Measurements from ENCODE around the gene KRTAP3-3.
"Not testable (repeated sequence)": the region's sequence is repeated elsewhere in the genome, so short reads cannot be mapped to it uniquely, and the experiment has no call there.

KRTAP3-3 gene

DNA sequence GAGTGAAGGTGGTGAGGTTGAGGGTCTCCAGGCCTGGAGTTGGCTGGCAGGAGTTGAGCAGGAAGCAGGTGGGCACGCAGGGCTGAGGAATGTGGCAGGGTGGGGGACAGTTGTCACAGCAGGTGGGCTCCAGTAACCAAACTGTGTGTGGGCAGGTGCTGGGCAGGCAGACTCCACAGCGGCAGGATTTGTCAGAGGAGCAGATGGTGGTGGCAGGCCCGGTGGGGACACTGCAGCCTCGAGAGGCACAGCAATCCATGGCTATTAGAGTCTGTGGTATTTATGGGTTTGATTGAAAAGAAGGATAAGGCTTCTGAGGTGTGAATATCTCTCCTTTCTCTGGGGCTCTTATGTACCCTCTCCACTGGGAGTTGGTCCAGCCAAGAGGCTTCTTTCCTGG, at the start of gene KRTAP3-3:
TSS of gene KRTAP3-3 (minus strand) at position 326 of the 400 bp plus-strand sequence. CDS start at position 259, 67 bp downstream.
- DNase-seq (ENCODE audit: low read depth): no peak

DNA sequence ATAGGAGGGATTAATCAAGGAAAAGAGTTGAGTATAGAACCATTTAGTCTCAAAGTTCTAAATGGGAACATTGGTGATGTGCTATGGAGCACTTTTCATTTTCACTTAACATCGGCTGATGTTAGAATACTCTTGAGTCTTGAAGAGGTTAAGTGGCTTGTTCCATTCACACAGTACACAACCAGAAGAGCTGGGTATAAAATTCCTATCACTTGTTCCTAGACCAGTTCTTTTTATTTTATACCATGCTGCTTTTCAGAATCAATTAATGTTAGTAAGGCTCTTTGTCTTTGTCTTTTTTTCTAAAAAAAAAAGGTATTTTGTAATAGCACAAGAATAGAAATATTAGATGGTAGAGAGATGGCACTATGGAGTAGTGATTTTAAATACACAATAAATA, 49.0 kb upstream of the KRTAP3-3 start:
- no peak for DNase-seq (ENCODE audit: low read depth)

DNA sequence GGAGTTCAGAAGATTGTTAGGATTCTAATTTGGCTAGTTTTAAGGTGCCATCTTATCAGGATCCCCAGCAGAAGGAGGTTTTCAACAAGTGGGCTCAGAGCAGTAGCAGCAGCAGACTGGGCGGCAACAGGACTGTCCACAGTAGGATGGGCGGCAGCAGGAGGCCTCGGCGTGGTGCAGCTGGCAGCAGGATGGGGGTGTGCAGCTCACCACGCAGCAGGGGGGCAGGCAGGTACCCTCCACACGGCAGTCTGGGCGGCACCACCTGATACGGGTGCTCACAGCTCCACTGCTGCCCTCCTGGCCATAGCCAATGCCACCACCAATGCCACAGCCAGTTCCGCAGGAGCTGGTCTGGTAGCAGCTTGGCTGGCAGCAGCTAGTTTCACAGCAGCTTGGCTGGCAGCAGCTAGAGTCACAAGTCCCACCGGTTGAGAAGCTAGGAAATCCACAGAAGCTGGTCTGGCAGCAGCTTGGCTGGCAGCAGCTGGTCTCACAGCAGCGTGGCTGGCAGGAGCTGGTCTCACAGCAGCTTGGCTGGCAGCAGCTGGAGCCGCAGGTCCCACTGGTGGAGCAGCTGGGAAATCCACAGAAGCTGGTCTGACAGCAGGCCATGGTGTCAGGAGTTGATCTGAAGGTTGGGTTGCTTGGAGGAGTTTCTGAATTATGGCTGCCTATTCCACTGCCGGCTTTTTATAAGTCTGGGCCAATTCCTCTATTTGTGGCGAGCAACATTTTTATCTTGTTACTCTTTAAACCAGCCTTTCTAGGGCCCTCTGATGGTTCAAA, 47.0 kb upstream of the KRTAP3-3 start, which contains the start of gene KRTAP1-1:
TSS of gene KRTAP1-1 (minus strand) at position 668 of the 789 bp plus-strand sequence. CDS start at position 615, 53 bp downstream.
- not testable (repeated sequence) for DNase-seq (ENCODE audit: low read depth)

DNA sequence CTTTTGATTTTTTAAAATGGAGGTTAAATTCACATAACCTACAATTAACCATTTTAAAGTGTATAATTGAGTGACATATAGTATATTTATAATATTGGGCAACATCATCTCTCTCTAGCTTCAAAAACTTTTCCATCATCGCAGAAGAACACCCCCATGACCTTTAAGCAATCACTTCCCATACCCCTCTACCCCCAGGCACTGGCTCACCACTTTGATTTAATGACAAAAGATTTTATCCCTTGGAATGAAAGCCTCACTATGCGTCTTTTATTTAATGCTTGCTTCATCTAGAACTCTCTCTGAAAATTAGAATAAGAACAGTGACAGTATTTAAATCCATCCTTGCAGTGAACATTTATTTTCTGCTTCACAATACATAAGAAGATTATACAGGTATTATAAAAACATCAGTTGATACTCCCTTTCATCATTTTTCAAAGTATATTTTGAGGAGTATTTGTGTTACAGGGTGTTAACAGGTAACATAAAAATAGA, 43.9 kb upstream of the KRTAP3-3 start:
- no peak for DNase-seq (ENCODE audit: low read depth)

DNA sequence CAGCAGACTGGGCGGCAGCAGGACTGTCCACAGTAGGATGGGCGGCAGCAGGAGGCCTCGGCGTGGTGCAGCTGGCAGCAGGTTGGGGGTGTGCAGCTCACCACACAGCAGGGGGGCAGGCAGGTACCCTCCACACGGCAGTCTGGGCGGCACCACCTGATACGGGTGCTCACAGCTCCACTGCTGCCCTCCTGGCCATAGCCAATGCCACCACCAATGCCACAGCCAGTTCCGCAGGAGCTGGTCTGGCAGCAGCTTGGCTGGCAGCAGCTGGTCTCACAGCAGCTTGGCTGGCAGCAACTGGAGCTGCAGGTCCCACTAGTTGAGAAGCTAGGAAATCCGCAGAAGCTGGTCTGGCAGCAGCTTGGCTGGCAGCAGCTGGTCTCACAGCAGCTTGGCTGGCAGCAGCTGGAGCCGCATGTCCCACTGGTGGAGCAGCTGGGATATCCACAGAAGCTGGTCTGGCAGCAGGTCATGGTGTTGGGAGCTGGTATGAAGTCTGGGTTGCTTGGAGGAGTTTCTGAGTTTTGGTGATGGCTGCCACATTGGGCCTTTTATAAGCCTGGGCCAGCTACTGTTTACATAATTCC, 40.5 kb upstream of the KRTAP3-3 start, which contains the start of gene KRTAP1-3:
TSS of gene KRTAP1-3 (minus strand) at position 529 of the 590 bp plus-strand sequence. CDS start at position 476, 53 bp downstream.
- not testable (repeated sequence) for DNase-seq (ENCODE audit: low read depth)

DNA sequence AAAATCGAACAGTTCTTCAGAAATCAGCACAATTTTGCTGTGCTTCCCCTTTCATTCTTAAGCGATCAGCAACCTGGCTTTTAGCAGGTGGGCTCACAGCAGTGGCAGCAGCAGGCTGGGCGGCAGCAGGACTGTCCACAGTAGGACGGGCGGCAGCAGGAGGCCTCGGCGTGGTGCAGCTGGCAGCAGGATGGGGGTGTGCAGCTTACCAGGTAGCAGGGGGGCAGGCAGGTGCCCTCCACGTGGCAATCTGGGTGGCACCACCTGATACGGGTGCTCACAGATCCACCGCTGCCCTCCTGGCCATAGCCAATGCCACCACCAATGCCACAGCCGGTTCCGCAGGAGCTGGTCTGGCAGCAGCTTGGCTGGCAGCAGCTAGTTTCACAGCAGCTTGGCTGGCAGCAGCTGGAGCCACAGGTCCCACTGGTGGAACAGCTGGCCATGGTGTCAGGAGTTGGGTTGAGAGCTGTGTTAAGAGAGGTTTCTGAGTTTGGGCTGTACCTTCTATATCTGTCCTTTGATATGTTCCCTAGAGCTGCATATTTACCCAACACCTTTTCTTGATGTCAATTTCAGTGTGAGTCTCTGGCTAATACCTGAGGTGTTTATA, 35.8 kb upstream of the KRTAP3-3 start, which contains the start of gene KRTAP1-4:
TSS of gene KRTAP1-4 (minus strand) at position 563 of the 613 bp plus-strand sequence. CDS start at position 446, 117 bp downstream.
- no peak for DNase-seq (ENCODE audit: low read depth)

DNA sequence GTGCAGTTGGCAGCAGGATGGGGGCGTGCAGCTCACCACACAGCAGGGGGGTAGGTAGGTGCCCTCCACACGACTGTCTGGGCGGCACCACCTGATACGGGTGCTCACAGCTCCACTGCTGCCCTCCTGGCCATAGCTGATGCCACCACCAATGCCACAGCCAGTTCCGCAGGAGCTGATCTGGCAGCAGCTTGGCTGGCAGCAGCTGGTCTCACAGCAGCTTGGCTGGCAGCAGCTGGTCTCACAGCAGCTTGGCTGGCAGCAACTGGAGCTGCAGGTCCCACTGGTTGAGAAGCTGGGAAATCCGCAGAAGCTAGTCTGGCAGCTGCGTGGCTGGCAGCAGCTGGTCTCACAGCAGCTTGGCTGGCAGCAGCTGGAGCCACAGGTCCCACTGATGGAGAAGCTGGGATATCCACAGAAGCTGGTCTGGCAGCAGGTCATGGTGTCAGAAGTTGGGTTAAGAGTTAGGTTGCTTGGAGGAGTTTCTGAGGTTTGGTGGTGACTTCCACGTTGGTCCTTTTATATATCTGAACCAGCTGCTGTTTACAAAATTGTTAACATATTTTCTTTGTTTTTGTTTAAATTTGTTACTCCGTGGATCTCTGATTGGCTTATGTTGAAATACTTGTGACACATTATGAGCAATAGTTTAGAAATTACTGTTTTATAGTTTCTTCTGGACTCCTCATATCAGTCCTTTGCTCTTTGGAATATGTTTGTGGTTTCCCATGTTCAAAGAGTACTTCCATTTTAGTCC, 32.9 kb upstream of the KRTAP3-3 start, which contains the start of gene KRTAP1-5:
TSS of gene KRTAP1-5 (minus strand) at position 494 of the 757 bp plus-strand sequence. CDS start at position 441, 53 bp downstream.
- DNase-seq (ENCODE audit: low read depth): no peak

DNA sequence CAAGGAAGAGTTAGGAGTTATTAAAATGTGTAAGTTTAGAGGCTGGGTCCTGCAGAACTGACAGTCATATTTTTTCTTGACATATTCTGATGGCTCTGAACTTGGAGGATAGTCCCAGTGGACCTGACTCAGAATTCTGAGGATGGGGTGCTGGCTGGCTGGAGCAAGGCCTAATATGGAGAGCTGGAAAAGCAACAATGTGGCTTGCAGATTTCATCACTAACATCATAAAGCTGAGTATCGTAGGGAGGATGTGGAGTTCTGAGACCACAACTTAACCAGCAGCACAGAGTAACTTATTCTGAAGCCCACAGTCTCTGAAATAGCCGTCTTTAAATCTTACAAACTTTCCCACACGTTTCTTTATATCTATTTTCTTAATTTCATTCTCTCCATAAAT, 30.7 kb upstream of the KRTAP3-3 start:
- DNase-seq (ENCODE audit: low read depth): no peak

DNA sequence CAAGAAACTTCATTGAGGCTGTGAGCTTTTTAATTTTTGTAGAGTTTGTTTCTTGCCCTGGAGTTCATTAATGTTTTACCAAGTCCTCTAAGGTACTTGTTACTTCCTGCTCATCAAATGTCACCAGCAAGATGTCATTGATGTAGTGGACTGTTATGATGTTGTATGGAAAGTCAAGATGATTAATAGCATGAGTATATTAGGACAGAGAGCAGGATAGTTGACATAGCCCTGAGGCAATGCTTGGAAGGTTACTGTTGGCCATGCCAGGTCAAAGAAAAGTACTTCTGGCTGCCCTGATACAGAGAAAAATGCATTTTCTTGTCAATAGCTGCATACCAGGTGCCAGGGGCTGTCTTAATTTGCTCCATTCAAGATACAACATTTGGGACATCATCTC, 26.4 kb upstream of the KRTAP3-3 start:
- no peak for DNase-seq (ENCODE audit: low read depth)

DNA sequence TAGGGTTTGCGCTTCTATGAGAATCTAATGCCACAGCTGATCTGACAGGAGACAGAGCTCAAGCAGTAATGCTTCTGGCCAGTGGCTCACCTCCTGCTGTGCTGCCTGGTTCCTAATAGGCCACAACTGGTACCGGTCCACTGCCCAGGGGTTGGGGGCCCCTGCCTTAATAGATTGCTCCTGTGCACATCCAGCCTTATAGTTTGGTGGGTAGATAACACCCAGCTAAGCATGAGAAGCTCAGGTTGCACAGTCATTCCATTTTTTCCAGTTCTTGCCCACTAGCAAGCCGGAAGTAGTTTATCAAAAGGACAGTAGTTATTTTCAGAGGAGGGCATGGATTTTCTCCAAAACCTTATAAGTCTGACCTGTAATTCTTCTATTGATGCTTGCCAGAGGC, 25.5 kb upstream of the KRTAP3-3 start:
- DNase-seq (ENCODE audit: low read depth): no peak

DNA sequence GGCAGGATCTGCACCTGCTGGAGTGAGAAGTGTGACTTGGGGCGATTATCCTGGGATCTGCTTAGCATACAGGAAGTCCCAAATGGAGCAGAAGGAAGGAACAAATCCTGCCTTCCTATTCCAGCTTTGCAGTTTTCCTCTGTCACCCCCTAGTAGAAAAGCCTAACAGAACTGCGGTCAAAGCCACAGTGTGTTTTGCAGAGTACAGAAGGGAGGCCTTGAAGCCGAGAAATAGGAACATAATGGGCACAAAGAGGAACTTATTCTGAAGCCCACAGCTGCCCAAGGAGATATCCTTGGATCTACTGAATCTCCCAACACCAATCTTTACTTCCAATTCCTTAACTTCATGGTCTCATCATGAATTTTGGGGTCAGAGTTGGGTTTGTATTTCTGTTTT, 24.6 kb upstream of the KRTAP3-3 start:
- no peak for DNase-seq (ENCODE audit: low read depth)

DNA sequence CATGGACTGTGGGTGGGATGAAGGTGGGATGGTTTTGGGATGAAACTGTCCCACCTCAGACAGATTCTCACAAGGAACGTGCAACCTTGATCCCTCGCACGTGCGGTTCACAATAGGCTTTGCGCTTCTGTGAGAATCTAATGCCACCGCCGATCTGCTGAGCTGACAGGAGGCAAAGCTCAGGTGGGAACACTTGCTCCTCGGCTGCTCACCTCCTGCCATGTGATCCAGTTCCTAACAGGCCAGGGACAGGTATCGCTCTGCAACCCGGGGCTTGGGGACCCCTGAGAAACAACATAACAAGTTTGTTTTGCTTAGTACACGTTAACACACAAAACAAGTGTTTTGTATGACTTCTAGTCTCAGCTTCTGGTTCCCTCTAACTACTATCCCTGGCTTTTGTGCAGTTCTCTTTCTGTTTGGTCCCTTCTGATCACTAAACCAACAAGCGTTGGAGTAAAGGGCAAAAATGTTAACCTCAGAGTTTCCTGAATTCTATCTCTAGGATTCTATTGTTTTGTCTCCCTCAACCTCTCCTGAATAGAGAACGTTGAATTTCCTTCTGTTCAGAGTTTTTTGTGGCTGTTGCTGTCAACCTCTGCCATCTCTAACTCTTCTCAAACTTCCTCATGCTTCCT, 22.7 kb upstream of the KRTAP3-3 start:
- no peak for DNase-seq (ENCODE audit: low read depth)

DNA sequence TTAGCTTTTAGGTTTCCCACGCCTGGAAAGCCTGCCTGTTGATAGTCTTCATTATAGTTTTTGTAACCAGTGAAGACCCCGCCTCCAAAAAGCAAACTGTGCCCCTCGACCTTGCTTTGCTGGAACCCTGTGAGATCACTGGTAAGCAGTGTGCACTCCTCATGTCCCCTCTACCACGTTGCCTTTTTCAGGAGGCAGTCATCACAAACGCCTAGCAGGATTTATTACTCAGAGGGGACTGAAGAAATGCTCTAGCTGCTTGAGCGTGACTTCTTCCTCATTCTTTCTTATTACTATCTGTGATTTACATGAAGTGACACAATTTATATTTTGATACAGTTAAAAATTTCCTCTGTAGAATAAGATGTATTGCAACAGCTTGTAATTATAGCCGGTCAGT, 21.5 kb upstream of the KRTAP3-3 start:
- no peak for DNase-seq (ENCODE audit: low read depth)

DNA sequence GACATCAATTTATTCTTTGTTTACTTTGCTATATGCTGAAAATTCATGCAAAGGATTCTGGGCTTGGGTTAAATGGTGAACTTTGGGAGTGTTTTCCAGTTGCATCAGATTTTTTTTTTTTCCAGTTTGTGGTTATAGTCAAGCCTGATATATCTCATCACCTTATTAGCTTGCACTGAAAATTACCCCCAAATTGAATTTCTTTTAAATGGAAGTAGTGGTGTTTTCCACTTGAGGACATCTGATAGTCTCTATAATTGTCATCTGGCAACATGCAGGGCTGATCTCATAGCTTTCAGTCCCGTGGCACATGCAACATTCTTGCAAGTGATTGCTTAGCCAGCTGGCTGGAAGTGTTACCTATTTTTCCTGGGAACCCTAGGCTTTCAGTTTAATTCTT, 19.6 kb upstream of the KRTAP3-3 start:
- DNase-seq (ENCODE audit: low read depth): no peak

DNA sequence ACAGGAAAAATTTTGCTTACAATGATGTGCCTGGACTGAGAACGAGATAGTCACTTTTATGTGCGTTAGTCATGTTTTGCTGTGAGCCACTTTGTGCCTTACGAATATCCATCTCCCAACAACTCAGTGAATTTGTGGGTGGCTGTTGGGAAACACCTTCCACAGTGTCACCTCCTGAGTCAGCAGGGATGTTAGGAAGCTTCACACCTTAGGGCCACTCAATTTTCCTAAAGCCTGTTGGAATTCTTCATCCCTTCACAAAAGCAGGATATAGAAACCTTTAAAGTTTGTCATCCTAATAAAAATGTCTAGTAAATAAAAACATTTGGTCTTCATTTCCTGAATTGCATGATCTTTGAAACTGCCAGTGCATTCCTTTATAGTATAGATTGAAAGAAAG, 19.2 kb upstream of the KRTAP3-3 start:
- no peak for DNase-seq (ENCODE audit: low read depth)

DNA sequence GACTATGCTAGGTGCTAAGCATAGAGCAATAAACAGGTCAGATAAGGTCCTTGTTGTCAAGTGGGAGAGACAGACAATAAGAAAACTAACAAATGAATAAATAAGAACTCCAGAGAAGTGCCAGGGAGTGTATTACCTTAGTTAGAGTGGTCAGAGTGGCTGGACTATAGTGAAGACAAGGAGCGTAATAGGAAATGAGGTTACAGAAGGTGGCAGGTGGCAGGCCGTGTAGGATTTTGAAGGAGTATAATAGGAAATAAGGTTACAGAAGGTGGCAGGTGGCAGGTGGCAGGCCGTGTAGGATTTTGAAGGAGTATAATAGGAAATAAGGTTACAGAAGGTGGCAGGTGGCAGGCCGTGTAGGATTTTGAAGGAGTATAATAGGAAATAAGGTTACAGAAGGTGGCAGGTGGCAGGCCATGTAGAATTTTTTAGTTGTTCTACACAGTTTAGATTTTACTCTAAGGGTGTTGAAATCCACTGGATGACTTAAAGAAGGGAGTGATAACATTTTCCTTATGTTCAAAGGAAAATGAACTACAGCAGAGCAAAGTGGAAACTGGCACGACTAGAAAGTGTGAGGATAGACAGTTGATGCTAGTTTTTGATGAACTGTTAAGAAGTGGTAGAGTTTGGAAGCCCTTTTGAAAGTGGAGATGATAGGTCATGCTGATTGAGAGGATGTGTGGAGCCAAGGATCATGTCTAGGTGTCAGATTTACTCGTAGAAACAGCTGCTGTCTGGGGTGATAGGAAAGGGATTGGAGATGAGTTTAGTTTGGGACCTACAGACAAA, 18.6 kb upstream of the KRTAP3-3 start:
- DNase-seq (ENCODE audit: low read depth): no peak

DNA sequence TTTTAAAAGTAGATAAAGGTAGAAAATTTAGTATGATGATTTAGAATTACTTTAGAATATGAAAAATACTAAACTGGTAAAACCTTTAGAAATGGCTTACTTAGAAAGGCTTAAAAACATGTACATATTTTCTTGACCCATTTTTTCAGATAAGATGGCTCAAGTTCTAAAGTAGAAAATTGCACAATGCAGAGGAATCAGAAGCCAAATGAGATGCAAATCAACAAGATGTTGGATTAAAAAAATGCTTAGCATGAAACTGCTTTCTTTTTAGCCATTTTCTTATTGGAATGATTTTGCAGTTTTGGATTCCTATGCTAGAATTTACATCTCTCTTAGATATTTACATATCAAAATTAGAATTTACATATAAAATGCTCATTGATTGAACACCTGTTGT, 16.5 kb upstream of the KRTAP3-3 start:
- DNase-seq (ENCODE audit: low read depth): no peak

DNA sequence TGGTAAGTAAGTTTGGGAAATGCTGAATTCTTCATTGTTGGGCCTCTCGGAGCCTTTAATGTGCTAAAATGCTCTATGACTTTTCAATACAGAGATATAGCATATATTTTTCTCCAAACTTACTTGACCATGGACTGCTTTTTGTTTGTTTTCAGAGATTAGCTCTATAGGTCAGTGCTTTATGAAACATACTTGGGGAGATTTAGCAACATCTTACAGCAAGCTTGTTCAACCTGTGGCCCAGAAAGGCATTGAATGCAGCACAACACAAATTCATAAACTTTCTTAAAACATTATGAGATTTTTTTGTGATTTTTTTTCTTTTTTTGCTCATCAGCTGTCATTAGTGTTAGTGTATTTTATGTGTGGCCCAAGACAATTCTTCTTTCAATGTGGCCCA, 16.0 kb upstream of the KRTAP3-3 start:
- no peak for DNase-seq (ENCODE audit: low read depth)

DNA sequence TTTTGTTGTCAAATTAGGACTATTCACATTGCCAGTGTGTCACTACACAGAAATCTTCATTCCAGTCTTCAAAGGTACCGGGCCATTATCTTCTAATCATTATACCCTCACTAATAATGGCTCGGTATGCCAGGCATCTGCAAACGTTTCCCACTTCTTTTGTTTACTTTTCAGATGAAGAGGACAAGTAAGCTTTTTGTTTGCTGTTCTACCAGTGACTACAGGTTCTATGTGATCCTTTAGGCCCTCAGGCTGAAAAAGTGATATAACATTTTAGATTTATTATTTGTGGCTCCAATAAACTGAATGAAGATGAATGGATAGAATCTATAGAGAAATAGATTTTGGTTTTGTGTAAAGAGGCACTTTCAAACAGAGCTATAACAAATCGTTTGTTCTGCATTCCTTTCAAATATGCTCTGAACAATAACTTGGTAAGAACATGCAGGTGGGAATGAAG, 15.4 kb upstream of the KRTAP3-3 start:
- no peak for DNase-seq (ENCODE audit: low read depth)

DNA sequence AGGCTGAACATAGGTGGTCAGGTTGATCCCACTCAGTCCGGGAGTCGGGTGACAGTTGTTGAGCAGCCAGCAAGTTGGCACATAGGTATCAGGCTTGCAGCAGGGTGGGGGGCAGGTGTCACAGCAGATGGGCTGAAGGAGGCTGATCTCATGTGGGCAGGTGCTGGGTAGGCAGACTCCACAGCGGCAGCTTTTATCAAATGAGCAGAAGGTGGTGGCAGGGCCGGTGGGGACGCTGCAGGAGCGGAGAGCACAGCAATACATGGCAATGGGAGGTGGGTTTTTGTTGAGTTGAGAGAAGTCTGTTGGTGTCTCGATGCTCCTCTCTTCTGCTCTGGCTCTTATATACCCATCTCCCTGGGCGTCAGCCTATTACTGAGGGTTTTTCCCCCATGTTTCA, 14.8 kb upstream of the KRTAP3-3 start, which contains the start of gene KRTAP3-1:
TSS of gene KRTAP3-1 (minus strand) at position 318 of the 400 bp plus-strand sequence. CDS start at position 264, 54 bp downstream.
- no peak for DNase-seq (ENCODE audit: low read depth)

Measured in activated gamma-delta T cell treated with anti-CD3 and anti-CD28 coated beads, Interleukin-2, amount 50 U/mL, for 16 hours (primary cell).